Measurements from ENCODE around the gene DYDC2. TPM values are rescaled to one million over a fixed set of nuclear protein-coding genes. Genes with fewer than 3 reads are reported as not detected.

The DYDC2 gene
- total RNA-seq, 1 experiment from 2014 or later, result not detected

- ChIA-PET POLR2A (ENCODE audit: unreplicated experiment) (interaction anchor here (0.6 to 1.8 kb wide), 13 partner anchors 26 to 1051 kb away, joined by 3 to 45 read pairs (median 5); no protein-coding TSS in a partner anchor), CTCF (interaction anchor here (0.6 to 0.8 kb wide), 4 partner anchors 35 to 128 kb away, joined by 3 to 6 read pairs (median 6); no protein-coding TSS in a partner anchor)
- no peaks in the 10 kb centered on the region for H3K9me2 ChIP-seq (ENCODE audit: insufficient read depth)
- peak; percentile 69 to 91 for DNase-seq
- H3K4me3 ChIP-seq, result peak within 1 kb of the TSS; percentile 87
- H2AFZ ChIP-seq, result peak within 1 kb of the TSS; percentile 92
- peaks cover 24% of the 10 kb centered on the region for H3K4me1 ChIP-seq (replicated peaks; ENCODE audit: insufficient read depth)
- TF ChIP-seq, protein P1, sequence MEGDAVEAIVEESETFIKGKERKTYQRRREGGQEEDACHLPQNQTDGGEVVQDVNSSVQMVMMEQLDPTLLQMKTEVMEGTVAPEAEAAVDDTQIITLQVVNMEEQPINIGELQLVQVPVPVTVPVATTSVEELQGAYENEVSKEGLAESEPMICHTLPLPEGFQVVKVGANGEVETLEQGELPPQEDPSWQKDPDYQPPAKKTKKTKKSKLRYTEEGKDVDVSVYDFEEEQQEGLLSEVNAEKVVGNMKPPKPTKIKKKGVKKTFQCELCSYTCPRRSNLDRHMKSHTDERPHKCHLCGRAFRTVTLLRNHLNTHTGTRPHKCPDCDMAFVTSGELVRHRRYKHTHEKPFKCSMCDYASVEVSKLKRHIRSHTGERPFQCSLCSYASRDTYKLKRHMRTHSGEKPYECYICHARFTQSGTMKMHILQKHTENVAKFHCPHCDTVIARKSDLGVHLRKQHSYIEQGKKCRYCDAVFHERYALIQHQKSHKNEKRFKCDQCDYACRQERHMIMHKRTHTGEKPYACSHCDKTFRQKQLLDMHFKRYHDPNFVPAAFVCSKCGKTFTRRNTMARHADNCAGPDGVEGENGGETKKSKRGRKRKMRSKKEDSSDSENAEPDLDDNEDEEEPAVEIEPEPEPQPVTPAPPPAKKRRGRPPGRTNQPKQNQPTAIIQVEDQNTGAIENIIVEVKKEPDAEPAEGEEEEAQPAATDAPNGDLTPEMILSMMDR (conservative IDR thresholded peaks at IDR 0.05), result no peak
- TF ChIP-seq EZH2 (IDR thresholded peaks at IDR 0.05; ENCODE audit: low read depth), result no peak
- H4K20me1 ChIP-seq (ENCODE audit: insufficient read depth), result no peaks in the 10 kb centered on the region; the same call in 1 of the 2 replicates
- peak within 1 kb of the TSS; percentile 67 for H3K27ac ChIP-seq
- no peaks in the 10 kb centered on the region for H3K36me3 ChIP-seq (ENCODE audit: low read depth)
- no peaks in the 10 kb centered on the region for H3K9me3 ChIP-seq (ENCODE audit: insufficient read depth, low read depth)
- H3K79me2 ChIP-seq (ENCODE audit: low read depth), result peaks cover 40% of the 10 kb centered on the region
- H3K4me2 ChIP-seq, result peak within 1 kb of the TSS; percentile 84
- intact Hi-C loops (cut with micrococcal nuclease; ENCODE audit: unreplicated experiment), result loop anchor here (1.0 to 2.0 kb wide), 2 partner anchors 20 to 93 kb away; no protein-coding TSS in a partner anchor
- H3K27me3 ChIP-seq (ENCODE audit: insufficient read depth, low read depth), result no peaks in the 10 kb centered on the region
- peaks cover 20% of the 10 kb centered on the region; the same call in 1 of the 2 replicates for H3F3A ChIP-seq (ENCODE audit: insufficient read depth, low read depth)
- BruUV-seq (replicated peaks), result no TSS peak
Observed at GRCh38 chr10:80408242-80409101, 51.9 kb downstream of the DYDC2 start, which contains the start of gene PRXL2A. TSS of gene PRXL2A (plus strand) at chr10:80408551. CDS start at chr10:80420468, 11,917 bp downstream.

DNA sequence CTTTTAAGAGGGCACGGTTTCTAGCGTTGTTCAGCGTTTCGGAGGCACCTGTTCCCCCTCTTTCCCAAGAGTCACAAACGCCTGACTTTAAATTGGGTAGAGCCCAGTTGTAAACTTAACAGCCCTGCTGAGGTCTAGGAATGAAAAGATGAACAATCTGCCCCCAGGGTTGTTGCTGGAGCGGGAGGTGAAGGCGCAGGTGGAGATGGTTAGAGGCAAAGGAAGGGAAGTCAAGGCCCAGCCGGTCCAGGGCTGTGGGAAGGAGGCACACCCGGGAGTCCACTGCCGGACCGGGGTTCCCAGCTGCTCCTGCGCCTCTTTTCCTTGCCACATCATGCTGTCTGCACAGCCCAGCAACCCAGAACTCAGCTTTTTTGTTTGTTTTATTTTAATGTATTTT lies 52.5 kb downstream of the DYDC2 start:
- Histone ChIP-seq H3K27ac (no peak overlapping the region), H2AFZ (peak overlapping the region; percentile 92)

GRCh38 chr10:80410122-80410521 lies 53.5 kb downstream of the DYDC2 start:
- Histone ChIP-seq H2AFZ (no peak overlapping the region), H3K27me3 (ENCODE audit: insufficient read depth, low read depth) (no peaks in the 10 kb centered on the region), H3K4me2 (peak overlapping the region; percentile 84), H3K9me2 (ENCODE audit: insufficient read depth) (no peaks in the 10 kb centered on the region), H3K4me3 (peak overlapping the region; percentile 87; the same call in 1 of the 2 replicates), H4K20me1 (ENCODE audit: insufficient read depth) (peaks cover 8% of the 10 kb centered on the region), H3F3A (ENCODE audit: insufficient read depth, low read depth) (peaks cover 20% of the 10 kb centered on the region; the same call in 1 of the 2 replicates), H3K36me3 (ENCODE audit: low read depth) (no peaks in the 10 kb centered on the region), H3K9me3 (ENCODE audit: insufficient read depth, low read depth) (no peaks in the 10 kb centered on the region), H3K27ac (no peak overlapping the region), H3K79me2 (ENCODE audit: low read depth) (peaks cover 49% of the 10 kb centered on the region), H3K4me1 (replicated peaks; ENCODE audit: insufficient read depth) (peaks cover 24% of the 10 kb centered on the region)
- no peak for DNase-seq
- no TSS peak for BruUV-seq (replicated peaks)
- TF ChIP-seq EZH2 (IDR thresholded peaks at IDR 0.05; ENCODE audit: low read depth), result no peak
- TF ChIP-seq, protein P1 (conservative IDR thresholded peaks at IDR 0.05), result no peak
- POLR2A ChIA-PET (ENCODE audit: unreplicated experiment), result no interaction called here
- CTCF ChIA-PET, result no interaction called here
- intact Hi-C loops (cut with micrococcal nuclease; ENCODE audit: unreplicated experiment), result no loop called here

More for the DNA sequence above, 52.5 kb downstream of the DYDC2 start:
- Histone ChIP-seq H4K20me1 (ENCODE audit: insufficient read depth) (peaks cover 5% of the 10 kb centered on the region), H3K4me2 (peak overlapping the region; percentile 84), H3K27me3 (ENCODE audit: insufficient read depth, low read depth) (no peaks in the 10 kb centered on the region), H3K4me1 (replicated peaks; ENCODE audit: insufficient read depth) (peaks cover 24% of the 10 kb centered on the region), H3K79me2 (ENCODE audit: low read depth) (peaks cover 46% of the 10 kb centered on the region), H3F3A (ENCODE audit: insufficient read depth, low read depth) (peaks cover 20% of the 10 kb centered on the region; the same call in 1 of the 2 replicates), H3K9me2 (ENCODE audit: insufficient read depth) (no peaks in the 10 kb centered on the region), H3K9me3 (ENCODE audit: insufficient read depth, low read depth) (no peaks in the 10 kb centered on the region), H3K36me3 (ENCODE audit: low read depth) (no peaks in the 10 kb centered on the region), H3K4me3 (peak overlapping the region; percentile 87)
- no peak for DNase-seq
- ChIA-PET CTCF (no interaction called here), POLR2A (ENCODE audit: unreplicated experiment) (no interaction called here)
- intact Hi-C loops (cut with micrococcal nuclease; ENCODE audit: unreplicated experiment), result loop anchor here (2.0 kb wide), 1 partner anchor 20 kb away; no protein-coding TSS in a partner anchor
- TF ChIP-seq, protein P1 (conservative IDR thresholded peaks at IDR 0.05), result no peak
- no peak for TF ChIP-seq EZH2 (IDR thresholded peaks at IDR 0.05; ENCODE audit: low read depth)
- TSS peak; percentile 44 for BruUV-seq (replicated peaks)

Measured in PC-9 (cell line).